Measurements from ENCODE around the gene PARP1. TPM values are rescaled to one million over a fixed set of nuclear protein-coding genes. Genes with fewer than 3 reads are reported as not detected.

PARP1 gene
- total RNA-seq, 1 donor: 89.4 TPM

- no peak overlapping the region for H3K4me3 ChIP-seq (ENCODE audit: low read depth, low read length)
- DNase-seq (ENCODE audit: low read depth): peak; percentile 43
- peak; percentile 56 for TF ChIP-seq CTCF (IDR thresholded peaks at IDR 0.05; ENCODE audit: insufficient read depth, low read depth, low read length)
Measured at GRCh38 chr1:226424221-226425003, 16.5 kb upstream of the PARP1 start.

DNA sequence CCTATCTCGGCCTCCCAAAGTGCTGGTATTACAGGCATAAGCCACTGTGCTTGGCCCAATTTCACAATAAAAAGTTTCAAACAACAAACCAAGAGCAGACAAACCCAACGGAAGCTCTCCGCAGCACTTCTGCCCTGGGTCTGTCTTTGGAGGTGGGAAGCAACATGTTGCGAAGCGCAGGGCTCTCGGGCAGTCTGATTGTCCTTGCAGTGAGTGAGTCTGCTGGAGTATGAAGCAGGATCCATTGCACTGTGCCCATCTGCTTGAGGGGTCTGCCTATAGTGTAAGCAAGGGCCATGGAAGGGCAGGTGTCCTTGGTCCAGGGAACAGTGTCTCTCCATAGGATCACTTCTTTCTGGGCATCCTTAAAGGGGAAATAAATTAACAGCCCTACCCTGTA lies 14.6 kb upstream of the PARP1 start:
- DNase-seq (ENCODE audit: low read depth): no peak
- H3K4me3 ChIP-seq (ENCODE audit: low read depth, low read length): no peak overlapping the region
- no peak for TF ChIP-seq CTCF (IDR thresholded peaks at IDR 0.05; ENCODE audit: insufficient read depth, low read depth, low read length)

- H3K4me3 ChIP-seq (ENCODE audit: low read depth, low read length): no peak overlapping the region
- DNase-seq (ENCODE audit: low read depth): no peak
- TF ChIP-seq CTCF (IDR thresholded peaks at IDR 0.05; ENCODE audit: insufficient read depth, low read depth, low read length): no peak
Measured at GRCh38 chr1:226420897-226421296, 13.0 kb upstream of the PARP1 start.

- no peak overlapping the region for H3K4me3 ChIP-seq (ENCODE audit: low read depth, low read length)
- no peak for TF ChIP-seq CTCF (IDR thresholded peaks at IDR 0.05; ENCODE audit: insufficient read depth, low read depth, low read length)
- no peak for DNase-seq (ENCODE audit: low read depth)
Measured at GRCh38 chr1:226420328-226420727, 12.4 kb upstream of the PARP1 start.

DNA sequence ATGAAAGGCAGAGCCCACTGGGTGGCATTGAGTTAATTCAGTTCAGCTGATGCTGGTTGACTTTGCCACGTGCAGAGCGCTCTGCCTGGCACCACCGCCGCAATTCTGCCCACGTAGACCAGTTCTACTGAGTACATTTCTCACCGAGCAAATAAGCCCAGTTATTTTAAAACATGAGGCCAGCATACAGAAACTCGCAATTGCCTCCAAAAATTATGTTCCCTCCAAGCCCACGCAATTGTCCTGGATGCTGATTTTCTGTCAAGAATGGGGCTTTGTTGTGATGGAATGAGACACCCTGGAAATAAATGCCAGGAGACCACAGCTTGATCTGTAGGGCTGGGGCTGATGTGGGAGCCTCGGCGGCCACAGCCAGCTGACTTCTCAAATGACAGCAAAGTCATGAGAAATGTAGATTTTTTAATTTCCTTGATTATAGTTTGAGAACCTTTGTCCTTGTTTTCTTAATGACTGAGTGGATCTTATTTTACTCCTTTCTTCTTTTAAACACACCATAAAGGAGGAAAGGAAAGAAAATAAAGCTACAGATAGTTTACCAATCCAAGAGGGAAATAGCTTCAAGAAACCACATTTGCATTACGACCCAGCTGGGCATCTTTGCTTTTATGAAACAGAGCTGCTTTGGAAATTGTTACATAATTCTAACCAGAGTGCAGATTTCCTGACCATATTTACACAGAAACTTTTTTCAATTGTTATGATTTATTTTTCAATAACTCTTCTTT lies 11.6 kb upstream of the PARP1 start:
- no peak for TF ChIP-seq CTCF (IDR thresholded peaks at IDR 0.05; ENCODE audit: insufficient read depth, low read depth, low read length)
- no peak for DNase-seq (ENCODE audit: low read depth)
- H3K4me3 ChIP-seq (ENCODE audit: low read depth, low read length): no peak overlapping the region

DNA sequence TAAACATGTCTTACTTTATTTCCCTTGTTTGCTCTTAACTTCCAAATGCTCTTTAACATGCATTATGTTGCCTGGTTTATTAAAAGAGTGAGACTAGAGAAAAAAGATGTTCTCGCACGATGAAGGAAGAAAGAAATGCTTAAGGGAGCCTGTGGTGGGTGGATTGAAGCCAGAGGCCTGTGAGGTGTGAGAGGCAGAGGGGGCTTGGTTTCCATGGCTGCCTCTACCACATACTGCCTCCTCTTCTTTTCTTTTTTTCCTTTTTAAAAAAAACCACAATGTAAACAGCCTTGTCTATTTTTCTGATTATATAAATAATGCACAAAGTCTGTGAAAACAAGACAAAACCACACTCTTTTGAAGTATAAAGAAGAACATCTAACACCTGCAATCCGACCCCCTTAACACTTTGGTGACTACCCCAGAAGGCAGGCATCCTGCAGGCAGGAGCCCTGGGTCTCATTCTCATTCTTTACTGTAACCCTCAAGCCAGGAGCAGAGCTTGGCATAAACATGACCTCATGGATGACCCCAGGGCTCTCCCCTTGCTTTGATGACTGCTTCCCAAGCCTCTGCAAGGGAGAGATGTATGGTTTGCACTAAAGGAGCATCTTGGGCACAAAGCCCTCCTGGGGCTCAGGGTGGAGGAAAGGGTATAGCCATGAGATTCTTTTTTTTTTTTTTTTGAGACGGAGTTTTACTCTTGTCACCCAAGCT lies 10.1 kb upstream of the PARP1 start:
- no peak overlapping the region for H3K4me3 ChIP-seq (ENCODE audit: low read depth, low read length)
- no peak for DNase-seq (ENCODE audit: low read depth)
- no peak for TF ChIP-seq CTCF (IDR thresholded peaks at IDR 0.05; ENCODE audit: insufficient read depth, low read depth, low read length)
